Dedifferentiated amniotic fluid mesenchymal stem cell (primary cell): ENCODE results near the gene TRERF1.

ENCODE experiments used
- DNase-seq: peaks from one replicate; pipeline ENCODE4 v3.0.0-alpha.2; 2016; ENCODE audit errors: extremely low spot score

The TRERF1 gene

GRCh38 chr6:42249279-42249678, 202.4 kb downstream of the TRERF1 start:
- DNase-seq = no peak

- DNase-seq = no peak
Observed at GRCh38 chr6:42243046-42243445, 208.7 kb downstream of the TRERF1 start.

GRCh38 chr6:42241915-42242314, 209.8 kb downstream of the TRERF1 start:
- no peak for DNase-seq

- DNase-seq = no peak
Observed at GRCh38 chr6:42239736-42240375, 211.9 kb downstream of the TRERF1 start.

- no peak for DNase-seq
Observed at GRCh38 chr6:42239333-42239732, 212.4 kb downstream of the TRERF1 start.

- DNase-seq = no peak
Observed at GRCh38 chr6:42237857-42238256, 213.9 kb downstream of the TRERF1 start.

- DNase-seq = no peak
Observed at GRCh38 chr6:42236682-42237473, 214.8 kb downstream of the TRERF1 start.

- DNase-seq = no peak
Observed at GRCh38 chr6:42236030-42236429, 215.7 kb downstream of the TRERF1 start.

GRCh38 chr6:42232035-42232434, 219.7 kb downstream of the TRERF1 start:
- DNase-seq = no peak

- DNase-seq = no peak
Observed at GRCh38 chr6:42230345-42231321, 221.1 kb downstream of the TRERF1 start.

- no peak for DNase-seq
Observed at GRCh38 chr6:42229506-42230119, 222.1 kb downstream of the TRERF1 start.

GRCh38 chr6:42228305-42228704, 223.4 kb downstream of the TRERF1 start:
- no peak for DNase-seq

- DNase-seq = no peak
Observed at GRCh38 chr6:42227173-42227850, 224.4 kb downstream of the TRERF1 start.

- DNase-seq = no peak
Observed at GRCh38 chr6:42226645-42227143, 225.0 kb downstream of the TRERF1 start.

GRCh38 chr6:42226161-42226611, 225.5 kb downstream of the TRERF1 start:
- DNase-seq = peak; percentile 29

GRCh38 chr6:42225419-42225818, 226.3 kb downstream of the TRERF1 start:
- DNase-seq = no peak

- no peak for DNase-seq
Observed at GRCh38 chr6:42225029-42225339, 226.7 kb downstream of the TRERF1 start.

GRCh38 chr6:42224222-42225028, 227.3 kb downstream of the TRERF1 start:
- peak; percentile 36 for DNase-seq

GRCh38 chr6:42222448-42222847, 229.3 kb downstream of the TRERF1 start:
- DNase-seq = no peak

GRCh38 chr6:42221546-42221945, 230.2 kb downstream of the TRERF1 start:
- no peak for DNase-seq
